HEK293T (cell line): ENCODE data around the gene CSNK1G3.

Source experiments
- ARNT ChIP-seq: fragments of 450-650 bp; IDR thresholded peaks from 2 replicates; pipeline ENCODE4 v1.6.1; 2017; ENCODE audit warnings: mild to moderate bottlenecking
- BHLHE40 ChIP-seq: fragments of 450-650 bp; IDR thresholded peaks from 2 replicates; pipeline ENCODE4 v1.6.1; 2016; ENCODE audit warnings: mild to moderate bottlenecking, moderate library complexity, borderline replicate concordance
- CTBP1 ChIP-seq: fragments of 450-650 bp; IDR thresholded peaks from 2 replicates; pipeline ENCODE4 v1.6.1; 2016; ENCODE audit warnings: borderline replicate concordance
- ELF4 ChIP-seq: fragments of 450-650 bp; IDR thresholded peaks from 2 replicates; pipeline ENCODE4 v1.6.1; 2017; ENCODE audit warnings: antibody characterized with exemption
- FOXA1 ChIP-seq: fragments of 450-650 bp; IDR thresholded peaks from 2 replicates; pipeline ENCODE4 v1.6.1; 2016; ENCODE audit warnings: mild to moderate bottlenecking
- FOXM1 ChIP-seq: fragments of 450-650 bp; IDR thresholded peaks from 2 replicates; pipeline ENCODE4 v1.6.1; 2017; ENCODE audit warnings: mild to moderate bottlenecking, borderline replicate concordance
- HDGF ChIP-seq: fragments of 450-650 bp; IDR thresholded peaks from 2 replicates; pipeline ENCODE4 v1.6.1; 2017; ENCODE audit warnings: antibody characterized with exemption, borderline replicate concordance
- L3MBTL2 ChIP-seq: fragments of 450-650 bp; conservative IDR thresholded peaks from 2 replicates; pipeline ENCODE4 v1.6.1; 2016; ENCODE audit warnings: mild to moderate bottlenecking
- LEF1 ChIP-seq: fragments of 450-650 bp; IDR thresholded peaks from 2 replicates; pipeline ENCODE4 v1.6.1; 2017; ENCODE audit warnings: mild to moderate bottlenecking, borderline replicate concordance
- NFRKB ChIP-seq: fragments of 450-650 bp; IDR thresholded peaks from 2 replicates; pipeline ENCODE4 v1.6.1; 2016; ENCODE audit warnings: mild to moderate bottlenecking, moderate library complexity
- SP1 ChIP-seq: fragments of 450-650 bp; IDR thresholded peaks from 2 replicates; pipeline ENCODE4 v1.6.1; 2017
- SUZ12 ChIP-seq: fragments of 450-650 bp; IDR thresholded peaks from 2 replicates; pipeline ENCODE4 v1.6.1; 2016; ENCODE audit warnings: mild to moderate bottlenecking
- TARDBP ChIP-seq: fragments of 450-650 bp; IDR thresholded peaks from 2 replicates; pipeline ENCODE4 v1.6.1; 2016
- ZNF384 ChIP-seq: fragments of 450-650 bp; IDR thresholded peaks from 2 replicates; pipeline ENCODE4 v1.6.1; 2016

DNA sequence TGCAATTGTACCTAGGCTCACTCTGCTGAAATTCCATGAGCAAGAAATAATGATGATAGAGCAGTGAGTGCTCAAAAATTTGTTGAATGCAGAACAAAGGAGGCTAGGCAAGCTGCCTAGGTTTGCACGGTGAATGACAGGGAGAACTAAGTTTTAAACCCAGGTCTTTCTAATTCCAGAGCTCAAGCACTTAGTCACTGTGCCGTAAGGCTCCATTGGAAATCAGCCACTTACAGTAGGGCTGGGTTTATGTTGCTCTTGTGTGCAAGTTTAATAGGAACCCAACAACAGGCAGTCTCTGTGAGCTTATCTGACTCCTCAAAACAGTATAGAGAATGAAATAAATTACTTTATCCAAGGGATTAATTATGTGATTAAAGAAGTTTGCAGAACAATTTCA lies 147.0 kb downstream of the CSNK1G3 start:
- no peak for TF ChIP-seq TARDBP
- TF ChIP-seq HDGF, result no peak
- no peak for TF ChIP-seq FOXM1
- TF ChIP-seq L3MBTL2, result no peak
- TF ChIP-seq BHLHE40, result no peak
- TF ChIP-seq FOXA1, result no peak
- no peak for TF ChIP-seq SP1
- no peak for TF ChIP-seq NFRKB
- TF ChIP-seq ELF4, result no peak
- no peak for TF ChIP-seq SUZ12
- TF ChIP-seq ZNF384, result no peak
- TF ChIP-seq CTBP1, result no peak
- no peak for TF ChIP-seq ARNT
- no peak for TF ChIP-seq LEF1
